RWPE2 (cell line): ENCODE results near the gene ERP44.
A peak's percentile ranks its signal among the peaks of the same experiment; 100 is the strongest.
"Not testable (repeated sequence)": the region's sequence is repeated elsewhere in the genome, so short reads cannot be mapped to it uniquely, and the experiment has no call there.

ENCODE experiments used
- ATAC-seq: fragments of 200-7000 bp; cut with Tn5 transposase; 3 replicates; pipeline ENCODE4 v1.9.1; 2021; ENCODE audit warnings: low read depth
- DNase-seq: peaks from one replicate; pipeline ENCODE4 v3.0.0-alpha.2; 2020; ENCODE audit warnings: low spot score
- H3K27ac ChIP-seq: fragments of 450-650 bp; 2 replicates; pipeline ENCODE4 v1.5.1; 2017; ENCODE audit warnings: mild to moderate bottlenecking; ENCODE audit not compliant: poor library complexity, severe bottlenecking
- H3K27me3 ChIP-seq: fragments of 250-450 bp; sonication (Bioruptor Pico); 2 replicates; pipeline ENCODE4 v1.5.1; 2021; ENCODE audit warnings: mild to moderate bottlenecking, moderate library complexity; ENCODE audit not compliant: insufficient read depth, poor library complexity, severe bottlenecking
- H3K36me3 ChIP-seq: fragments of 250-450 bp; sonication (Bioruptor Pico); 2 replicates; pipeline ENCODE4 v1.5.1; 2020; ENCODE audit warnings: low read depth, mild to moderate bottlenecking, moderate library complexity
- H3K4me1 ChIP-seq: fragments of 250-450 bp; sonication (Bioruptor Pico); 2 replicates; pipeline ENCODE4 v1.5.1; 2021; ENCODE audit warnings: mild to moderate bottlenecking, moderate library complexity; ENCODE audit not compliant: insufficient read depth, poor library complexity, severe bottlenecking
- H3K4me3 ChIP-seq: fragments of 250-450 bp; sonication (Bioruptor Pico); 2 replicates; pipeline ENCODE4 v1.5.1; 2021; ENCODE audit warnings: mild to moderate bottlenecking, moderate library complexity; ENCODE audit not compliant: severe bottlenecking
- H3K9me3 ChIP-seq: fragments of 250-450 bp; sonication (Bioruptor Pico); 2 replicates; pipeline ENCODE4 v1.5.1; 2021; ENCODE audit warnings: mild to moderate bottlenecking, moderate library complexity; ENCODE audit not compliant: severe bottlenecking
- TF ChIP-seq, protein P1 (sequence below): fragments of 450-650 bp; IDR thresholded peaks from one replicate; pipeline ENCODE4 v1.5.1; 2017; ENCODE audit warnings: mild to moderate bottlenecking, moderate library complexity; ENCODE audit not compliant: poor library complexity, severe bottlenecking

The ERP44 gene

DNA sequence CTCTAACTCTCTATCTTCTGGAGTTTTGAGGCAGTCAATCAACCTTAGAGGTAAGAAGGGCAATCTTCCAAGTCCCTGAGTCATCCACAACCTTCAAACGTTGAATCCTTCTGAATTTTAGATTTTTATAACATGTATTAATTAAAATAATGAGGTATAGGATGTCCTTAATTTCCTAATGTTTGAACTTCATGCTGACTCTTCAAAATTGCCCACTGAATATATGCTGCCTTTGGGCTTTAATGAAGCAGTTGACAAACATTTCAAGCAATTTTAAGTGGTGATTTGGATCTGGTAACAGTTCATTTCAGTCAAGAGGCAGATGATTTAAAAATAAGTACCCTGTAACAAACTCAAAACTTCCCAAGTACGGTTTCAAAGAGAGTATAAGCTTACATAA lies 26.0 kb downstream of the ERP44 start:
- Histone ChIP-seq H3K36me3 (no peaks in the 10 kb centered on the region), H3K9me3 (no peaks in the 10 kb centered on the region), H3K4me3 (no peak overlapping the region), H3K4me1 (peaks cover 9% of the 10 kb centered on the region), H3K27me3 (no peaks in the 10 kb centered on the region), H3K27ac (no peak overlapping the region)
- TF ChIP-seq, protein P1, sequence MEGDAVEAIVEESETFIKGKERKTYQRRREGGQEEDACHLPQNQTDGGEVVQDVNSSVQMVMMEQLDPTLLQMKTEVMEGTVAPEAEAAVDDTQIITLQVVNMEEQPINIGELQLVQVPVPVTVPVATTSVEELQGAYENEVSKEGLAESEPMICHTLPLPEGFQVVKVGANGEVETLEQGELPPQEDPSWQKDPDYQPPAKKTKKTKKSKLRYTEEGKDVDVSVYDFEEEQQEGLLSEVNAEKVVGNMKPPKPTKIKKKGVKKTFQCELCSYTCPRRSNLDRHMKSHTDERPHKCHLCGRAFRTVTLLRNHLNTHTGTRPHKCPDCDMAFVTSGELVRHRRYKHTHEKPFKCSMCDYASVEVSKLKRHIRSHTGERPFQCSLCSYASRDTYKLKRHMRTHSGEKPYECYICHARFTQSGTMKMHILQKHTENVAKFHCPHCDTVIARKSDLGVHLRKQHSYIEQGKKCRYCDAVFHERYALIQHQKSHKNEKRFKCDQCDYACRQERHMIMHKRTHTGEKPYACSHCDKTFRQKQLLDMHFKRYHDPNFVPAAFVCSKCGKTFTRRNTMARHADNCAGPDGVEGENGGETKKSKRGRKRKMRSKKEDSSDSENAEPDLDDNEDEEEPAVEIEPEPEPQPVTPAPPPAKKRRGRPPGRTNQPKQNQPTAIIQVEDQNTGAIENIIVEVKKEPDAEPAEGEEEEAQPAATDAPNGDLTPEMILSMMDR: no peak
- no peak for DNase-seq
- ATAC-seq: no peak

DNA sequence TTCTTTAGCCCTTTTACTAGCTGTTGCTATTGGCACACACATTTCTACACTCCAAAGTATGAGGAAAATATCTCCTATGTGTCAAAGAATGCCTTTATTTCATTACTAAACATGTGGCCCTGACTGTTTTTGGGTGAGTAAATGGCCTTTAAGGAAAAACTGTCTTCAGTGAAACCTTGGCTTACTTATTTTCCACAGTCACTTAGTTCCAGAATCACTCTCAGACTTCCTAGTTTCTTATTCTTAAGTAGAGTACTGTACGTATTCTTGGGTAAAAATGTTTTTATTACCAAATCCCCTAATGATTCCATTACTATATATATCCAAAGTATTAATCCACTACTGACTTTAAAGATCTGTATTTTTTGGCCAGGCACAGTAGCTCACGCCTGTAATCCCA lies 27.5 kb downstream of the ERP44 start:
- H3K27ac ChIP-seq: no peak overlapping the region
- no peak for ATAC-seq
- no peak for DNase-seq
- H3K36me3 ChIP-seq: no peaks in the 10 kb centered on the region
- no peaks in the 10 kb centered on the region for H3K9me3 ChIP-seq
- TF ChIP-seq, protein P1: no peak
- H3K27me3 ChIP-seq: no peaks in the 10 kb centered on the region
- H3K4me3 ChIP-seq: no peak overlapping the region
- H3K4me1 ChIP-seq: peaks cover 12% of the 10 kb centered on the region

DNA sequence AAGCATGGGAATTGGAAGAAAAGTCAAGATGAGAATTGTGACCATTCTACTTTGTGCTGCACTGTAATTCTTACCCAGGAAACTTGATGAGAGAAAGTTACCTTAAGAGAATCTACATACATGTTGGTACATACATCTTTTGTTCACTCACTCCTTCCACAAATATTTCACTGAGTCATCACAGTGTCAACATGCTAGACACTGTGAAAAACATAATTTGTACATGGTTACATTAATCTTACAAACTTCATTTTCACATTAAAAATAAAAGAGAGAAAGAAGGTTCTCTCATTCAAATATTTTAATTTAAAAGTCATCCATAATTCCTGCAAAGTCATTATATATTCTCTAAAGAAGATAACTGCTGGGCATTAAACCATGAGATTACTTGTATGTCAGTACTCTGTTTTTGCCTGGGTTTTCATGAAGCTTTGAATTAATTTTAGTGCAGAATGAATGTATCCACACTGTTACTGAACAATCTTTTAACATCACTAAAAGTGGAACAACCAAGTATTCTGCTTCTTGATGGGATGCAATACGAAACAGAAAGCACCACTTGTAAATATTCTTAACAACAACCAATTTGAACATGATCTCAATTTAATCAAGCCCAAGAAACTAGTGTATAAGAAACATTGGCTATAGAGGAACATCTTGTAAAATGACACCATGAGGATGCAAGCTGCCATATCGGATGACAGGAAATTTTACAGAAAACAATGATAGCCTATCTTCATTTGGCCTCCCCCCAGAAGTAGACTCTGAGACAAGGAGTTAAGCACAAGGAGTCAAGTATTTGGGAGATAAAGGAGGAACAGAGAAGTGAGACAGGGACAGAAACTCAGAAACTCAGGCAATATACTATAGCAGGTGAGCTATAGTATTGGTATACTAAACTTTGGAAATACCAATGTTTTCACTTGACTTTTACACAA lies 28.4 kb downstream of the ERP44 start:
- Histone ChIP-seq H3K36me3 (no peaks in the 10 kb centered on the region), H3K27ac (no peak overlapping the region), H3K9me3 (no peaks in the 10 kb centered on the region), H3K27me3 (no peaks in the 10 kb centered on the region), H3K4me3 (no peak overlapping the region), H3K4me1 (peaks cover 21% of the 10 kb centered on the region)
- ATAC-seq (peak; percentile 74; the same call in 2 of the 3 replicates), DNase-seq (no peak)
- TF ChIP-seq, protein P1: no peak

DNA sequence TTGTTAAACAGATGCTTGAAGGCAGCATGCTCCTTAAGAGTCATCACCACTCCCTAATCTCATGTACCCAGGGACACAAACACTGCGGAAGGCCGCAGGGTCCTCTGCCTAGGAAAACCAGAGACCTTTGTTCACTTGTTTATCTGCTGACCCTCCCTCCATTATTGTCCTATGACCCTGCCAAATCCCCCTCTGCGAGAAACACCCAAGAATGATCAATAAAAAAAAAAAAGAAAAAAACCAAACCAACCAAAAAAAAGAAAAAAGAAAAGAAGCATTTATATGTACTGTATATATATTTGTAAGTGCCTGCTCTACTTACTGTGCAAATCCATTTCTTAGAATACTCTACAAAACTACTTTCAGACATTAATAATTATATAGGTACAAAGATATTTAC lies 29.7 kb downstream of the ERP44 start:
- not testable (repeated sequence) for H3K27ac ChIP-seq, H3K9me3 ChIP-seq, H3K4me3 ChIP-seq, DNase-seq, H3K36me3 ChIP-seq, H3K27me3 ChIP-seq, ATAC-seq
- peaks cover 32% of the 10 kb centered on the region for H3K4me1 ChIP-seq

DNA sequence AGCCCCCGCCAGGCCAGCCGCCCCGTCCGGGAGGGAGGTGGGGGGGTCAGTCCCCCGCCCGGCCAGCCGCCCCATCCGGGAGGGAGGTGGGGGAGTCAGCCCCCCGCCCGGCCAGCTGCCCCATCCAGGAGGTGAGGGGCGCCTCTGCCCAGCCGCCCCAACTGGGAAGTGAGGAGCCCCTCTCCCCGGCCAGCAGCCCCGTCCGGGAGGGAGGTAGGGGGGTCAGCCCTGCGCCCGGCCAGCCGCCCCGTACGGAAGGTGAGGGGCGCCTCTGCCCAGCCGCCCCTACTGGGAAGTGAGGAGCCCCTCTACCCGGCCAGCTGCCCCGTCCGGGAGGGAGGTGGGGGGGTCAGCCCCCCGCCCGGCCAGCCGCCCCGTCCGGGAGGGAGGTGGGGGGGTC lies 30.8 kb downstream of the ERP44 start:
- ATAC-seq, H3K36me3 ChIP-seq, H3K27me3 ChIP-seq, H3K4me3 ChIP-seq, H3K27ac ChIP-seq, H3K9me3 ChIP-seq, DNase-seq: not testable (repeated sequence)
- peaks cover 32% of the 10 kb centered on the region for H3K4me1 ChIP-seq

DNA sequence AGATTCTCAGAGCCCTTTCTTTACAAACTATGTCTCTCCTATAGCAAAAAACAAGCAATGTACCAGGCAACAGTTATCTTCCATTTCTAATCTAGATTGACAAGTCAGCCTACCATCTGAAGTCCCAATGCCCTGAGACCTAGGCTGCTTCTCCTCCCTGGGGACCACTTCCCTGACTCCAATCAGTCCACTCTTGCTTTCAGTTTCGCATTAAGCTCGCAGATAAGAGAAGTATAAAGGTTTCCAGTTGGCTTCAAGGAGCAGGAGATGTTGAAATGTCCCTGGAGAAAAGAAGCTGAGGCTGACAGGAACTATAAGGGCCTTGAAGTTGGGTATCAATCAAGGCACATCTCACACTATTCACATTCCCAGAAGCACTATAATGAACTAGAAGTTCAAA lies 32.3 kb downstream of the ERP44 start:
- H3K4me1 ChIP-seq: peaks cover 32% of the 10 kb centered on the region
- TF ChIP-seq, protein P1: no peak

More for the DNA sequence above, 32.3 kb downstream of the ERP44 start:
- Histone ChIP-seq H3K9me3 (no peaks in the 10 kb centered on the region), H3K27me3 (no peaks in the 10 kb centered on the region), H3K36me3 (no peaks in the 10 kb centered on the region), H3K4me3 (no peak overlapping the region), H3K27ac (no peak overlapping the region)
- ATAC-seq (no peak), DNase-seq (no peak)
